Endothelial cell of umbilical vein (primary cell): ENCODE measurements around the gene SCAPER. TPM values are rescaled to one million over a fixed set of nuclear protein-coding genes. Genes with fewer than 3 reads are reported as not detected.
"Not testable (repeated sequence)": the region's sequence is repeated elsewhere in the genome, so short reads cannot be mapped to it uniquely, and the experiment has no call there.

ENCODE experiments used
- BruUV-seq: library from RNA; stranded (reverse); fragments of 400-500 nt; replicated peaks from 2 replicates; lab custom pipeline; 2021; lab: Mats Ljungman, UMichigan
- CTCF ChIA-PET: fragments of 300-600, 350-600 bp; sonication (Branson Sonifier 250); formaldehyde crosslinking; loops from one replicate; lab custom pipeline; 2021; ENCODE audit warnings: antibody characterized with exemption, inconsistent platforms; lab: Charles Lee
- POLR2A ChIA-PET: fragments of 300-600, 350-600 bp; sonication (Branson Sonifier 250); formaldehyde crosslinking; loops from one replicate; lab custom pipeline; 2021; ENCODE audit warnings: antibody characterized with exemption, inconsistent platforms; lab: Charles Lee
- DNase-seq: peaks from one replicate; pipeline ENCODE4 v3.0.0-alpha.2; 2011; ENCODE audit warnings: low read depth, low spot score
- FAIRE-seq: peaks from 2 replicates; lab custom pipeline; 2011; peaks lifted over from hg19 to GRCh38; lab: Jason Lieb, UNC
- H2AFZ ChIP-seq: 2 replicates; pipeline ENCODE4 v1.6.0; 2012; ENCODE audit warnings: low read depth, low read length, control low read depth, inconsistent platforms
- H3K27ac ChIP-seq: 2 replicates; pipeline ENCODE4 v1.5.1; 2011; ENCODE audit warnings: low read depth, mild to moderate bottlenecking, control low read depth, low read length, moderate library complexity; ENCODE audit not compliant: insufficient read depth
- H3K27me3 ChIP-seq, 2 experiments: 2 replicates each; pipeline versions ENCODE4 v1.6.0 to v1.6.1; 2011; ENCODE audit warnings: low read length in 2 of 2, mixed read lengths in 1 of 2; ENCODE audit not compliant: control insufficient read depth in 2 of 2, insufficient read depth in 2 of 2
- H3K36me3 ChIP-seq, 2 experiments: 2 replicates in 1 of 2; 3 replicates in 1 of 2; pipeline ENCODE4 v1.5.1; 2011; ENCODE audit warnings: low read length in 2 of 2, mild to moderate bottlenecking in 1 of 2, moderate library complexity in 1 of 2; ENCODE audit not compliant: control insufficient read depth in 2 of 2, insufficient read depth in 2 of 2; ENCODE audit errors: extremely low read depth in 1 of 2
- H3K4me1 ChIP-seq: 3 replicates; pipeline ENCODE4 v1.5.1; 2011; ENCODE audit warnings: mild to moderate bottlenecking, low read length; ENCODE audit not compliant: control insufficient read depth, insufficient read depth; ENCODE audit errors: extremely low read depth
- H3K4me2 ChIP-seq: 2 replicates; pipeline ENCODE4 v1.6.1; 2011; ENCODE audit warnings: low read length, control low read depth, mixed read lengths; ENCODE audit not compliant: insufficient read depth
- H3K4me3 ChIP-seq, 3 experiments: fragments of 200-600 bp in 1 of 3; sonication (generic), shearing (Covaris generic) in 1 of 3; replicated peaks in 1 of 3; 2 replicates each; pipeline ENCODE4 v1.5.1; 2011 to 2016; ENCODE audit warnings: control low read depth in 3 of 3, low read length in 3 of 3, mild to moderate bottlenecking in 2 of 3, inconsistent platforms in 1 of 3, low read depth in 1 of 3, moderate library complexity in 1 of 3; ENCODE audit not compliant: insufficient read depth in 1 of 3
- H3K79me2 ChIP-seq: 2 replicates; pipeline ENCODE4 v1.6.0; 2012; ENCODE audit warnings: low read length, inconsistent platforms; ENCODE audit not compliant: control insufficient read depth, insufficient read depth
- H3K9ac ChIP-seq: replicated peaks from 2 replicates; pipeline ENCODE3; 2011; ENCODE audit warnings: low read length, control low read depth; ENCODE audit not compliant: insufficient read depth; ENCODE audit errors: extremely low read depth
- H3K9me1 ChIP-seq: replicated peaks from 3 replicates; pipeline ENCODE4 v1.6.0; 2011; ENCODE audit warnings: mild to moderate bottlenecking, low read length; ENCODE audit not compliant: control insufficient read depth, insufficient read depth; ENCODE audit errors: extremely low read depth
- H3K9me3 ChIP-seq: replicated peaks from 2 replicates; pipeline ENCODE4 v1.5.1; 2012; ENCODE audit warnings: low read length, inconsistent platforms; ENCODE audit not compliant: control insufficient read depth, insufficient read depth
- H4K20me1 ChIP-seq: replicated peaks from 2 replicates; pipeline ENCODE3; 2011; ENCODE audit warnings: mild to moderate bottlenecking, low read length; ENCODE audit not compliant: control insufficient read depth, insufficient read depth; ENCODE audit errors: extremely low read depth
- EZH2 ChIP-seq: IDR thresholded peaks from 2 replicates; pipeline ENCODE4 v1.6.1; 2012; ENCODE audit warnings: borderline replicate concordance, low read depth, mild to moderate bottlenecking, moderate library complexity, low read length, inconsistent platforms; ENCODE audit not compliant: severe bottlenecking
- MAX ChIP-seq: IDR thresholded peaks from 2 replicates; pipeline ENCODE4 v1.6.1; 2011; ENCODE audit not compliant: insufficient read depth, insufficient read length
- POLR2A ChIP-seq: IDR thresholded peaks from 2 replicates; pipeline ENCODE4 v1.6.1; 2012; ENCODE audit warnings: low read depth, mild to moderate bottlenecking, control low read depth, low read length
- dilution Hi-C: fragments of 300-500 bp; cut with MboI; formaldehyde crosslinking; loops from one replicate; pipeline ENCODE4 v1.15.0; 2019; ENCODE audit warnings: low sequenced_read_pairs; ENCODE audit not compliant: extremely low pct_ligation_motif_present
- intact Hi-C: fragments of 100-400 bp; cut with micrococcal nuclease; formaldehyde crosslinking; loops from one replicate; pipeline ENCODE4 v1.10.0; 2022
- polyA plus RNA-seq, 4 experiments: library from polyadenylated mRNA; depleted of rRNA in 3 of 4; stranded (reverse) in 3 of 4; unstranded in 1 of 4; fragments of >200 nt; gene quantifications; 2 replicates each; pipeline versions ENCODE4 v1.2.1 to v1.2.3, GENCODE V29; 2011 to 2012; ENCODE audit warnings: missing spikeins in 1 of 4
- total RNA-seq: library from RNA; stranded (reverse); gene quantifications from 2 replicates; pipeline ENCODE4 v1.2.3, GENCODE V29; 2021

SCAPER gene
- total and polyA plus RNA-seq, 2 donors (not counting 3 experiments of a cell fraction or from before 2014, with no cell fraction given): 2.7 to 12.7 TPM

GRCh38 chr15:76313731-76314130, 591.4 kb downstream of the SCAPER start:
- no peak overlapping the region for H3K4me2 ChIP-seq
- intact Hi-C loops (loop anchor here (5.0 kb wide), 1 partner anchor 76 kb away; no protein-coding TSS in a partner anchor), dilution Hi-C loops (no loop called here)
- DNase-seq: no peak
- H3K36me3 ChIP-seq: no peaks in the 10 kb centered on the region
- CTCF ChIA-PET: interaction anchor here (1.2 to 1.9 kb wide), 3 partner anchors 9 to 16 kb away, joined by 3 to 10 read pairs (median 4); no protein-coding TSS in a partner anchor
- H4K20me1 ChIP-seq: peaks cover 3% of the 10 kb centered on the region
- no peaks in the 10 kb centered on the region for H3K9me3 ChIP-seq
- TF ChIP-seq POLR2A (no peak), MAX (no peak), EZH2 (no peak)
- FAIRE-seq: no peak
- no TSS peak for BruUV-seq
- H3K9ac ChIP-seq: no peak overlapping the region
- no peak overlapping the region for H3K4me3 ChIP-seq
- no peaks in the 10 kb centered on the region for H3K9me1 ChIP-seq
- H3K27ac ChIP-seq: no peak overlapping the region
- no peak overlapping the region for H2AFZ ChIP-seq
- peaks cover 0 to 2% of the 10 kb centered on the region in 2 experiments for H3K27me3 ChIP-seq
- H3K79me2 ChIP-seq: peaks cover 22% of the 10 kb centered on the region
- peaks cover 19% of the 10 kb centered on the region for H3K4me1 ChIP-seq
- POLR2A ChIA-PET: interaction anchor here (0.6 kb wide), 1 partner anchor 26 kb away, joined by 3 read pairs; no protein-coding TSS in a partner anchor

- H3K4me3 ChIP-seq, FAIRE-seq, H3K9me3 ChIP-seq, dilution Hi-C loops, H4K20me1 ChIP-seq, H3K27ac ChIP-seq, H3K9ac ChIP-seq, H3K9me1 ChIP-seq, H3K27me3 ChIP-seq, H3K4me2 ChIP-seq, BruUV-seq, DNase-seq, H3K36me3 ChIP-seq: not testable (repeated sequence)
- intact Hi-C loops: loop anchor here (5.0 kb wide), 1 partner anchor 76 kb away; no protein-coding TSS in a partner anchor
- ChIA-PET POLR2A (interaction anchor here (0.6 kb wide), 1 partner anchor 27 kb away, joined by 3 read pairs; no protein-coding TSS in a partner anchor), CTCF (interaction anchor here (1.2 to 1.9 kb wide), 3 partner anchors 10 to 17 kb away, joined by 3 to 10 read pairs (median 4); no protein-coding TSS in a partner anchor)
- Histone ChIP-seq H3K4me1 (peaks cover 19% of the 10 kb centered on the region), H2AFZ (peak overlapping the region; percentile 42), H3K79me2 (peaks cover 27% of the 10 kb centered on the region)
Measured at GRCh38 chr15:76313175-76313567, 592.0 kb downstream of the SCAPER start.
